HG03175 (cell line): ENCODE data around the gene LRRC72.
"Not testable (repeated sequence)": the region's sequence is repeated elsewhere in the genome, so short reads cannot be mapped to it uniquely, and the experiment has no call there.

Source experiments
- ATAC-seq: cut with Tn5 transposase; IDR thresholded peaks from one replicate; pipeline ENCODE4 v1.9.1; 2021; ENCODE audit warnings: mild to moderate bottlenecking, moderate library complexity; ENCODE audit not compliant: unreplicated experiment

LRRC72 gene

GRCh38 chr7:16564909-16565426 is 38.3 kb downstream of the LRRC72 start:
- no peak for ATAC-seq

GRCh38 chr7:16571941-16572340 is 45.3 kb downstream of the LRRC72 start:
- ATAC-seq, result no peak

- ATAC-seq, result no peak
Observed at GRCh38 chr7:16579216-16579615, 52.6 kb downstream of the LRRC72 start.

GRCh38 chr7:16581286-16581685 is 54.7 kb downstream of the LRRC72 start:
- no peak for ATAC-seq

- ATAC-seq, result no peak
Observed at GRCh38 chr7:16583834-16584233, 57.2 kb downstream of the LRRC72 start.

- no peak for ATAC-seq
Observed at GRCh38 chr7:16585540-16585939, 58.9 kb downstream of the LRRC72 start.

- no peak for ATAC-seq
Observed at GRCh38 chr7:16586081-16586874, 59.7 kb downstream of the LRRC72 start.

GRCh38 chr7:16587129-16587528 is 60.5 kb downstream of the LRRC72 start:
- ATAC-seq, result no peak

GRCh38 chr7:16587790-16588189 is 61.2 kb downstream of the LRRC72 start:
- no peak for ATAC-seq

- ATAC-seq, result no peak
Observed at GRCh38 chr7:16589881-16590280, 63.3 kb downstream of the LRRC72 start.

- no peak for ATAC-seq
Observed at GRCh38 chr7:16590424-16590823, 63.8 kb downstream of the LRRC72 start.

- no peak for ATAC-seq
Observed at GRCh38 chr7:16592395-16592794, 65.8 kb downstream of the LRRC72 start.

- ATAC-seq, result no peak
Observed at GRCh38 chr7:16594061-16594460, 67.4 kb downstream of the LRRC72 start.

GRCh38 chr7:16594676-16595075 is 68.1 kb downstream of the LRRC72 start:
- ATAC-seq, result no peak

GRCh38 chr7:16595596-16595995 is 69.0 kb downstream of the LRRC72 start:
- not testable (repeated sequence) for ATAC-seq

GRCh38 chr7:16598015-16598414 is 71.4 kb downstream of the LRRC72 start:
- ATAC-seq, result no peak

- ATAC-seq, result no peak
Observed at GRCh38 chr7:16599860-16600259, 73.2 kb downstream of the LRRC72 start.

- no peak for ATAC-seq
Observed at GRCh38 chr7:16603633-16604032, 77.0 kb downstream of the LRRC72 start.

- no peak for ATAC-seq
Observed at GRCh38 chr7:16604054-16604453, 77.4 kb downstream of the LRRC72 start.

GRCh38 chr7:16606704-16607103 is 80.1 kb downstream of the LRRC72 start:
- no peak for ATAC-seq

GRCh38 chr7:16609842-16610450 is 83.3 kb downstream of the LRRC72 start:
- peak; percentile 86 for ATAC-seq

GRCh38 chr7:16611711-16612110 is 85.1 kb downstream of the LRRC72 start:
- ATAC-seq, result no peak
